WTC11 (cell line): ENCODE results near the gene PYGB. TPM values are rescaled to one million over a fixed set of nuclear protein-coding genes. Genes with fewer than 3 reads are reported as not detected.

Experiments
- ATAC-seq: fragments of 200-7000 bp; cut with Tn5 transposase; 2 replicates; pipeline ENCODE4 v1.10.0; 2021; ENCODE audit warnings: mild to moderate bottlenecking, moderate library complexity
- CTCF ChIA-PET: fragments of 300-600 bp; sonication (Branson Sonifier 250); formaldehyde crosslinking; loops from one replicate; lab custom pipeline; 2021; ENCODE audit warnings: antibody characterized with exemption; lab: Charles Lee
- POLR2A ChIA-PET: fragments of 350-600 bp; sonication (Branson Sonifier 250); formaldehyde crosslinking; loops from one replicate; lab custom pipeline; 2021; ENCODE audit warnings: antibody characterized with exemption; lab: Charles Lee
- DNase-seq: peaks from one replicate; pipeline ENCODE4 v3.0.0; 2021; ENCODE audit warnings: low spot score
- H3K27ac Mint-ChIP-seq: 2 replicates; pipeline ENCODE4 v1.8.0; 2021; ENCODE audit warnings: mixed read lengths
- H3K27me3 Mint-ChIP-seq: 2 replicates; pipeline ENCODE4 v1.8.0; 2021; ENCODE audit warnings: low read depth, mild to moderate bottlenecking, moderate library complexity, mixed read lengths
- H3K36me3 Mint-ChIP-seq: 2 replicates; pipeline ENCODE4 v1.8.0; 2021; ENCODE audit warnings: mixed read lengths
- H3K4me1 Mint-ChIP-seq: 2 replicates; pipeline ENCODE4 v1.8.0; 2022; ENCODE audit warnings: mixed read lengths
- H3K4me3 Mint-ChIP-seq: 2 replicates; pipeline ENCODE4 v1.8.0; 2021; ENCODE audit warnings: mild to moderate bottlenecking, moderate library complexity, mixed read lengths
- H3K9me3 Mint-ChIP-seq: 2 replicates; pipeline ENCODE4 v1.8.0; 2021; ENCODE audit warnings: mixed read lengths
- ARID4B ChIP-seq: sonication (generic); formaldehyde crosslinking; IDR thresholded peaks from 2 replicates; pipeline ENCODE4 v1.8.0; 2023; ENCODE audit warnings: missing genetic modification reagents, mild to moderate bottlenecking, borderline replicate concordance
- ATF1 ChIP-seq: sonication (generic); formaldehyde crosslinking; IDR thresholded peaks from 2 replicates; pipeline ENCODE4 v1.8.1; 2023; ENCODE audit warnings: mild to moderate bottlenecking, moderate library complexity, missing genetic modification reagents
- CBFB ChIP-seq: sonication (generic); formaldehyde crosslinking; IDR thresholded peaks from 2 replicates; pipeline ENCODE4 v1.8.1; 2022; ENCODE audit warnings: mild to moderate bottlenecking, low read depth, missing genetic modification reagents
- CREB1 ChIP-seq: sonication (generic); formaldehyde crosslinking; IDR thresholded peaks from 2 replicates; pipeline ENCODE4 v1.8.0; 2023; ENCODE audit warnings: mild to moderate bottlenecking, missing genetic modification reagents
- ELF4 ChIP-seq: sonication (generic); formaldehyde crosslinking; IDR thresholded peaks from 2 replicates; pipeline ENCODE4 v1.8.1; 2022; ENCODE audit warnings: low read depth, mild to moderate bottlenecking, moderate library complexity, missing genetic modification reagents
- GABPB1 ChIP-seq: sonication (generic); formaldehyde crosslinking; IDR thresholded peaks from 2 replicates; pipeline ENCODE4 v1.8.1; 2023; ENCODE audit warnings: mild to moderate bottlenecking, missing genetic modification reagents
- GRHL2 ChIP-seq: fragments of 250-450 bp; sonication (Bioruptor Pico); IDR thresholded peaks from 2 replicates; pipeline ENCODE4 v1.8.0; 2022; ENCODE audit warnings: mild to moderate bottlenecking, moderate library complexity; ENCODE audit not compliant: insufficient replicate concordance, severe bottlenecking
- JAZF1 ChIP-seq: fragments of 250-450 bp; sonication (Bioruptor Pico); IDR thresholded peaks from 2 replicates; pipeline ENCODE4 v1.9.0; 2021; ENCODE audit warnings: moderate library complexity, mild to moderate bottlenecking, inconsistent platforms
- KAT7 ChIP-seq: sonication (generic); formaldehyde crosslinking; IDR thresholded peaks from 2 replicates; pipeline ENCODE4 v1.8.1; 2023; ENCODE audit warnings: missing genetic modification reagents, mild to moderate bottlenecking, borderline replicate concordance
- MXD4 ChIP-seq: fragments of 250-450 bp; sonication (Bioruptor Pico); IDR thresholded peaks from 2 replicates; pipeline ENCODE4 v1.8.0; 2021; ENCODE audit warnings: mild to moderate bottlenecking, moderate library complexity, borderline replicate concordance
- NFYB ChIP-seq: sonication (generic); formaldehyde crosslinking; conservative IDR thresholded peaks from 2 replicates; pipeline ENCODE4 v1.8.0; 2022; ENCODE audit warnings: low read depth, missing genetic modification reagents
- RELA ChIP-seq: sonication (generic); formaldehyde crosslinking; IDR thresholded peaks from 2 replicates; pipeline ENCODE4 v1.8.1; 2022; ENCODE audit warnings: missing genetic modification reagents, mild to moderate bottlenecking, borderline replicate concordance
- RORB ChIP-seq: fragments of 250-450 bp; sonication (Bioruptor Pico); IDR thresholded peaks from 2 replicates; pipeline ENCODE4 v1.9.0; 2021; ENCODE audit warnings: mild to moderate bottlenecking
- SMAD3 ChIP-seq: sonication (generic); formaldehyde crosslinking; IDR thresholded peaks from 2 replicates; pipeline ENCODE4 v1.8.0; 2022; ENCODE audit warnings: missing genetic modification reagents, mild to moderate bottlenecking, borderline replicate concordance
- ZBTB43 ChIP-seq: sonication (generic); formaldehyde crosslinking; IDR thresholded peaks from 2 replicates; pipeline ENCODE4 v1.8.1; 2023; ENCODE audit warnings: mild to moderate bottlenecking, missing genetic modification reagents
- ZNF138 ChIP-seq: sonication (generic); formaldehyde crosslinking; conservative IDR thresholded peaks from 2 replicates; pipeline ENCODE4 v1.8.1; 2022; ENCODE audit warnings: mild to moderate bottlenecking, moderate library complexity, missing genetic modification reagents
- ZNF219 ChIP-seq: sonication (generic); formaldehyde crosslinking; IDR thresholded peaks from 2 replicates; pipeline ENCODE4 v1.8.0; 2023; ENCODE audit warnings: missing genetic modification reagents, mild to moderate bottlenecking, borderline replicate concordance
- ZNF317 ChIP-seq: sonication (generic); formaldehyde crosslinking; IDR thresholded peaks from 2 replicates; pipeline ENCODE4 v1.8.1; 2023; ENCODE audit warnings: low read depth, mild to moderate bottlenecking, moderate library complexity, missing genetic modification reagents, borderline replicate concordance
- ZNF416 ChIP-seq: fragments of 250-450 bp; sonication (Bioruptor Pico); IDR thresholded peaks from 2 replicates; pipeline ENCODE4 v1.9.0; 2021; ENCODE audit warnings: mild to moderate bottlenecking, inconsistent platforms
- ZNF532 ChIP-seq: fragments of 250-450 bp; sonication (Bioruptor Pico); IDR thresholded peaks from 2 replicates; pipeline ENCODE4 v1.9.0; 2021; ENCODE audit warnings: mild to moderate bottlenecking, borderline replicate concordance
- total RNA-seq: library from RNA; stranded (reverse); gene quantifications from 3 replicates; pipeline ENCODE4 v1.2.3, GENCODE V29; 2021

The PYGB gene
- total RNA-seq, 1 experiment from 2014 or later = 48.5 TPM

- POLR2A ChIA-PET = no interaction called here
- CTCF ChIA-PET = interaction anchor here (1.7 kb wide), 1 partner anchor 44 kb away, joined by 8 read pairs; the partner anchor contains the start of gene PYGB
- no peak for TF ChIP-seq NFYB (CRISPR knock-in tag)
- TF ChIP-seq RELA (CRISPR knock-in tag) = no peak
- no peak for TF ChIP-seq ZBTB43 (CRISPR knock-in tag)
- no peak for TF ChIP-seq MXD4
- no peak for TF ChIP-seq ZNF138 (CRISPR knock-in tag)
- no peak for TF ChIP-seq CBFB (CRISPR knock-in tag)
- TF ChIP-seq KAT7 (CRISPR knock-in tag) = no peak
- TF ChIP-seq GABPB1 (CRISPR knock-in tag) = no peak
- TF ChIP-seq ARID4B (CRISPR knock-in tag) = no peak
- TF ChIP-seq CREB1 (CRISPR knock-in tag) = no peak
- no peak for TF ChIP-seq ELF4 (CRISPR knock-in tag)
- no peak for TF ChIP-seq RORB (CRISPR knock-in tag)
- TF ChIP-seq ZNF416 (CRISPR knock-in tag) = no peak
- no peak for TF ChIP-seq ZNF219 (CRISPR knock-in tag)
- TF ChIP-seq SMAD3 = no peak
- TF ChIP-seq GRHL2 (CRISPR knock-in tag) = no peak
- TF ChIP-seq ZNF532 (CRISPR knock-in tag) = no peak
- no peak for TF ChIP-seq ZNF317 (CRISPR knock-in tag)
- no peak for TF ChIP-seq ATF1
- no peak for TF ChIP-seq JAZF1 (CRISPR knock-in tag)
- Mint-ChIP-seq H3K27me3 (no peaks in the 10 kb centered on the region), H3K27ac (no peak overlapping the region), H3K36me3 (no peaks in the 10 kb centered on the region), H3K4me3 (no peak overlapping the region), H3K9me3 (no peaks in the 10 kb centered on the region), H3K4me1 (peaks cover 29% of the 10 kb centered on the region)
- no peak for ATAC-seq
- no peak for DNase-seq
These were observed 44.0 kb upstream of the PYGB start for GRCh38 chr20:25203871-25204320.
